ENCODE results near the gene ANKRD27.
"Not testable (repeated sequence)": the region's sequence is repeated elsewhere in the genome, so short reads cannot be mapped to it uniquely, and the experiment has no call there.

Gene ANKRD27

DNA sequence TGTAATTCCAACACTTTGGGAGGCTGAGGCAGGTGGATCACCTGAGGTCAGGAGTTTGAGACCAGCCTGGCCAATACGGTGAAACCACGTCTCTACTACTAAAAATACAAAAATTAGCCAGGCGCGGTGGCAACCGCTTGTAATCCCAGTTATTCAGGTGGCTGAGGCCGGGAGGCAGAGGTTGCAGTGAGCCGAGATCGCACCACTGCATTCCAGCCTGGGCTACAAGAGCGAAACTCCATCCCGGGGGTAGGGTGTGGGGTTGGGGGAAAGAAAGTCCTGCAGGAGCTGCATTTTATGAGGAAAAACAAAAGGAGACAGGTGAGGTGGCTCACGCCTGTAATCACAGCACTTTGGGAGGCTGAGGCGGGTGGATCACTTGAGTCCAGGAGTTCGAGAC is 22.6 kb downstream of the ANKRD27 start:
- not testable (repeated sequence) for DNase-seq

- DNase-seq, result no peak
Observed at GRCh38 chr19:32651729-32652140, 23.2 kb downstream of the ANKRD27 start.

GRCh38 chr19:32650671-32651070 is 24.3 kb downstream of the ANKRD27 start:
- no peak for DNase-seq

GRCh38 chr19:32649751-32650150 is 25.2 kb downstream of the ANKRD27 start:
- no peak for DNase-seq

- DNase-seq, result no peak
Observed at GRCh38 chr19:32647361-32647760, 27.6 kb downstream of the ANKRD27 start.

GRCh38 chr19:32646556-32646955 is 28.4 kb downstream of the ANKRD27 start:
- DNase-seq, result no peak

- no peak for DNase-seq
Observed at GRCh38 chr19:32642771-32643170, 32.2 kb downstream of the ANKRD27 start.

- no peak for DNase-seq
Observed at GRCh38 chr19:32638625-32639024, 36.4 kb downstream of the ANKRD27 start.

GRCh38 chr19:32637480-32637879 is 37.5 kb downstream of the ANKRD27 start:
- DNase-seq, result no peak

- no peak for DNase-seq
Observed at GRCh38 chr19:32631381-32631780, 43.6 kb downstream of the ANKRD27 start.

GRCh38 chr19:32630338-32630737 is 44.6 kb downstream of the ANKRD27 start:
- DNase-seq, result no peak

- DNase-seq, result no peak
Observed at GRCh38 chr19:32627714-32628270, 47.2 kb downstream of the ANKRD27 start.

- no peak for DNase-seq
Observed at GRCh38 chr19:32626969-32627368, 48.0 kb downstream of the ANKRD27 start.

- no peak for DNase-seq
Observed at GRCh38 chr19:32624410-32624809, 50.6 kb downstream of the ANKRD27 start.

- no peak for DNase-seq
Observed at GRCh38 chr19:32622002-32622401, 53.0 kb downstream of the ANKRD27 start.

DNA sequence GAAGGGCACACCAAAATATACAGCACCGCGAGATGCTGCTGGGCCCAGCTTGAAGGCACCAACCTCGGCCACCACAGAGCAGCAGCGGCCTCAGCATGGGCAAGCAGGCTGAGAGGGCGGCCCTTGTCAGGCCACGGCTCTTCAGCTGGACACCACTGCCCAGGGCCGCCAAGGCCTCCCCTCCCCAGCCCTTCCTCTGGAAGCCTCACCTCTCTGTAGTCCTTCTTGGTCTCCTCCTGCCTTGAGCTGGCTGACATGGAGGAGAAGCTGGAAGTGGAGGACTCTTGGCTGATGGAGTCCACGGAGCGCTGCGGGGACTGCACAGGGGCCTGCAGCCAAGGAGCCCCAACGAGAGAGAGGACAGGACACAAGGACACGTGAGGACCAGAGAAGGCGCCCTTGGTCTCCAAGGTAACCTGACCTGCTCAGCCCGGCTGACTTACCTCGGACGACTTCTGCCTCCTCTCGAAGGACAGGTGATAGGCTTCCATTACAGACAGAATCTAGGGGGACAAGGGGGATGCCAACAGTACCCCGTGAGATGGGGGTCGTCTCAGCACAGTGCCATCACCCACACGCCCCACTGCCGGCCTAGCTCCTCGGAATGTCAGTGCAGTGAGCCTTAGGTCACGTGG is 55.8 kb downstream of the ANKRD27 start:
- no peak for DNase-seq

GRCh38 chr19:32615569-32615968 is 59.4 kb downstream of the ANKRD27 start:
- DNase-seq, result no peak

- DNase-seq, result no peak
Observed at GRCh38 chr19:32614916-32615315, 60.1 kb downstream of the ANKRD27 start.

GRCh38 chr19:32613008-32613407 is 62.0 kb downstream of the ANKRD27 start:
- DNase-seq, result no peak

DNA sequence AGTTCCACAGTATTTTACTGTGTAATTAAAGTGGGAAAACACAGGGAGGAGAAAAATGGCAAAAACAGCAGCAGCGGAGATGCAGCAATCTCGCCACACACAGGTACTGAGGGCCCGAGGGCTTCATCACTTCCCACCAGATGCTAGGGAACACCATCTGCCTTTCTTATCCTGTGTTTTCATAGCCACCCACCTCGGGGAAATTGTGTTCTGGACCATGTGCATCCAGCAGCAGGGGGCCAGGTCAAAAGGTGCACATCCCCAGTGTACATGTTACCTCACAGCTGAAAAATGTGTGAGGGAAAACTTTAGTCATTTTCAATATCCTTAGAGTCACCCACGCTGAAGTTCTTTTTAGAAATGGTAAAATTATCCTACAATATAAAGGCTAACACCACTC is 63.8 kb downstream of the ANKRD27 start:
- DNase-seq, result no peak

DNA sequence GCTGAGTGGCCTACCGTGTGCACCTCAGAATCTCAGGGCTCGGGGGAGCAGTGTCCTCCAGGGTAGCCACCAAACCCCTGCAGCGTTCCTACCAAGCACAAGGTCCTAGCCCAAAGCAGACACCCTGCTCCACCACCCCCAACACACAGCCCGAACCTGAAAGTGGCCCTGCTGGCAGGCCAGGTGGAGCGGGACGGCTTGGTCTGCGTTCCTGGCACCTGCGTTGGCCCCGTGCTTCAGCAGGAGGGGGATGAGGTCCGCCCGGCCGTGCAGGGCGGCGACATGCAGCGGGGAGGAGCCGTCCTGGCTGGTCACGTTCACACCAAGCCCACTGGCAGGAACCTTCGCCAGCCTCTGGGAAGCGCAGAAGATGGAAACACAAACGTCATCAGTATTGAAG is 67.5 kb downstream of the ANKRD27 start:
- no peak for DNase-seq

- no peak for DNase-seq
Observed at GRCh38 chr19:32606289-32606688, 68.7 kb downstream of the ANKRD27 start.

DNA sequence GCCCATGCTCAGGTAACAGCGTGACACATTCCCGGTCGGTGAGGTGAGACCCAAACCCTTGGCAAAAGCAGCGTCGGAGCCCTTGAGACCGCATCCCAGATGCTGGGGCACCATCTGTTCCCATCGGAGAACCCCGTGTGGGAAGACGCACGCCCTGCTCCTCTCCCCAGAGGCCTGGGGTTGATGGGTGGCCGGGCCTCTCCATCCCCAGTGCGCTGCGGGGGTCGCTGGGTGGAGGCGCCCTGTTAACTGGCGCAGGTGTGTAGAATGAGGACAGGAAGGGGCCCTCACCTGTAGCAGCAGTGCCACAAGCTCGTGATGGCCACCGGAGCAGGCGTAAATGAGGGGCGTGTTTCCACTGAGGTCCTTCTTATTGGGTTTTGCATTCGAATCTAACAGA is 69.4 kb downstream of the ANKRD27 start:
- no peak for DNase-seq

DNA sequence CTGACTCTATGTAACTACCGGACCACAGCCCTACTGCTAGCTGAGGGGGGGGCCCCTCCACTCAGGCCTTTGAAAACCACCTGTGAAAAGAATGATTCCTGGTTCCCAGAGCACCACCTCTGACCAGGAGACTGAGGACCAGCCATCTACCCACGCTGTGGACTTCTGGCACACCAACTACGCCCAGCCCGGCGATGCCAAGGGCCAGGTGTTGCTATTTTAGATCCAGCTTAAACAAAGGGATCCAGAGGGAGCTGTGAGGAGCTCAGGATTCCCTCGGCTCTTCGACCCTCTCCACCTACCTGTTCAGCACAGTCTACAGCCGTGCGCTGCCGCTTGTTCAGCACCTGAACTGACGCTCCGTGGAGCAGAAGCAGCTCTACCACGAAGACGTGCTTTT is 71.0 kb downstream of the ANKRD27 start:
- no peak for DNase-seq

DNA sequence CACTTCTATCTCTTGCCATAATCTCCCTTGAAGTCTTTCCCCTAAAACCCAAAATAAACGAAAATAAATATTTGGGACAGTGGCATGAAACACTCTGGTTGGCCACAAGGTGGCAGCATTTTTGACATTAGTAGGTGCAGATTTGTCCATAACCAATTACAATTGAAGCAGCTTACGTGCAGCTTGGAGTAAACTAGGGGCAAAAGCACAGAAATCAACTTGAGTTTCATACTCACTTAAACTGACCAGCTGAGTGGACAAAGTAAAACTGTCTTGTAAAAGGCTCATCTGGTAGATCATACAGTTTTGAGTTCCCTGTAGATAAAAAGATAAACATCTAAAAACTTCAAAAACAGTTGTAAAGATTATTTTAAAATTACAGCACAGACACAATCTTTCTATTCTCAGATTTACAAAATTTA is 75.2 kb downstream of the ANKRD27 start:
- DNase-seq, result peak in 1 of 2 experiments; percentile 11
